ENCODE measurements around the gene CBFB.
A peak's percentile ranks its signal among the peaks of the same experiment; 100 is the strongest.
"Not testable (repeated sequence)": the region's sequence is repeated elsewhere in the genome, so short reads cannot be mapped to it uniquely, and the experiment has no call there.

The CBFB gene

GRCh38 chr16:67041520-67041919 lies 12.6 kb downstream of the CBFB start:
- DNase-seq (ENCODE audit: low spot score) = not testable (repeated sequence)

- no peak for DNase-seq (ENCODE audit: low spot score)
Observed at GRCh38 chr16:67043420-67043819, 14.5 kb downstream of the CBFB start.

GRCh38 chr16:67050796-67051195 lies 21.8 kb downstream of the CBFB start:
- no peak for DNase-seq (ENCODE audit: low spot score)

DNA sequence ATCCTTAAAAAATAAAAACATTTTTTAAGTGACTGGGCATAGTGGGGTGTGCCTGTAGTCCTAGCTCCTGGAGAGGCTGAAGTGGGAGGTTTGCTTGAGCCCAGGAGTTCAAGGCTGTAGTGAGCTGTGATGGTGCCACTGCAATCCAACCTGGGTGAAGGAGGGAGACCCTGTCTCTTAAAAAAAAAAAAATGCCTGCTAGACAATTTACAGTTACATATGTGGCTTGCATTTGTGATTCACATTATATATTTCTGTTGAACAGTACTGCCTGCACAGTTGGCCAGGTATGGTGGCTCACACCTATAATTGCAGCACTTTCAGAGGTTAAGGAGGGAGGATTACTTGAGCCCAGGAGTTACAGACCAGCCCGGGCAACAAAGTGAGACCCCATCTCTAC lies 23.4 kb downstream of the CBFB start:
- no peak for DNase-seq (ENCODE audit: low spot score)

GRCh38 chr16:67053767-67054334 lies 24.9 kb downstream of the CBFB start:
- DNase-seq (ENCODE audit: low spot score) = peak; percentile 47

DNA sequence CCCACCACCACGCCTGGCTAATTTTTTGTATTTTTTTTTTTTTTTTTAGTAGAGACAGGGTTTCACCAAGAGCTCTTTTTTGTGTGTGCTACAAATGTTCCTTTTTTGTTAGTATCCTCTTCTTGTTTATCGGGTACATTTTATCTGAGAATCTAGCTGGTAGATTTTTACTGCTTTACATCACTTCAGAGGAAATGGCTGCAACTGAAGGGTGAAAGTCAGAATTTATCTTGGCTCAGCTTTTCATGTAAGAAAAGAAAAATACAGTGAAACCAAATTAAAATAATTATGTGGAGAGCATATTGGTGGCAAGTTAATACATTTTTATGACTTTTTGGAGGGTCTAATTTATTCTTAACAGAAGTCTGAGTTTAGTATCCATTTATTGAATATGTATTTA lies 26.0 kb downstream of the CBFB start:
- no peak for DNase-seq (ENCODE audit: low spot score)

DNA sequence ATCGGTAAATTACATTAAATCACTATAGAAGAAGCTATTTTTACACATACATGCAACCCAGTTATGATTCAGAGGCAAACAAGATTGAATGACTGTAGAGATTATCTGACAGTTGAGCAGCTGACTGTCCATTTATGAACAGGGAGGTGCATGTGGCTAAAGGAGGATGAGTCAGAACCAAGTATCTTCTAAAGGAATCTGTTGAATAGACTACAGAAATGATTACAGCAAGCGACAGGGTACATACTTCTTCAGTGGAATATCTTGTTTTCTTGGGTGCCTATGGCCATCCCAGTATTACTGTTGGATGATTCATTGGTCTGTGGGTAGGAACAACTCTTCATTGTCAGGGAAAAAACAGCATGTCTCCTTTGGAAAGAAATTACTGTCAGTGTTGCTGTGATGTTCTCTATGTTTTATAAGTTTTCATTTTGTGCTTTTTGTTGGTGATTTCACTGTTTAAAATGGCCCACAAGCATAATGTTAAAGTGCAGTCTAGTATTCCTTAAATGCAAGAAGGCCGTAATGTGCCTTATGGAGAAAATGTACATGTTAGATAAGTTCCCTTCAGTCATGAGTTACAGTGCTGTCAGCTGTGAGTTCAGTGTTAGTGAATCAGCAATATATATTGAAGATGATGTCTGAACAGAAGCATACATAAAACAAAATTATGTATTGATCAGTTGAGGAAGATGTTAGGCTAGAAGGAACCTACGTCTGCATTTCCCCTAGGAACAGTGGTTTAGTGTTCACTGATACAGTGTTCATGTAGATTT lies 27.0 kb downstream of the CBFB start:
- peak; percentile 89 for DNase-seq (ENCODE audit: low spot score)

DNA sequence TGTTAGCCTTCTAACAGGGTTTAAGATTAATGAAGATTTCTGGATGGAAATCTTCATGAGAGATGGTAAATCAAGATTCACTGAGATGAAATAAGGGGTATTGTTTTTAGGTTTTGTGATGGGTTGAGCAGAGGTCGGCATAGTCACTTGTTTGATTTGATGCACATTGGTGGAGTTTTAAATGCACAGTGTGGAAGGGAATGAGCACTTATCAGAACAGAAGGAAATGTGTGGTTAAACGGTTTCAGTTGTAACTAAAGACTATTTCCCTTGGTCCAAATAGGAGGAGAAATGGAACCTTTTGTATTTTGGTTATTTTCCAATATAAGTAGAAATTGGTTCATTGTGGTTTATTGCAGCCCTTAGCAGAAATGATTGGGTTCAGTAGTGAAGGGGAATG lies 34.1 kb downstream of the CBFB start:
- DNase-seq (ENCODE audit: low spot score) = no peak

- DNase-seq (ENCODE audit: low spot score) = no peak
Observed at GRCh38 chr16:67068212-67068753, 39.3 kb downstream of the CBFB start.

GRCh38 chr16:67071476-67072048 lies 42.6 kb downstream of the CBFB start:
- no peak for DNase-seq (ENCODE audit: low spot score)

DNA sequence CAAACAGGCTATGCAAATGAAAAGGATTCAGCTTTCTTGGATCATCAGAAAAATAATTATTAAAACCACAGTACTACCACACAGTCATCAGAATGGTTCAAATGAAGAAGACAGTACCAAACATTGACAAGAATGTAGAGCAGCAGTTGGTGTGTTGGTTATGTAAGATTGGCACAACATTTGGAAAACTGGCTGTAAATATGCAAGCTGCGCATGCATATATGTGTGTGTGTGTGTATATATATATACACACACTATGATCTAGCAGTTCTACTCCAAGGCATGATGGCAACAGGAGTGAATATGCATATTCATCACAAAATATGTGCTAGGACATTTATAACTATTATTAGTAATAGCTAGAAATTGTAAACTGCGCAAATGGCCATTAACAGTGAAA lies 46.4 kb downstream of the CBFB start:
- DNase-seq (ENCODE audit: low spot score) = no peak

DNA sequence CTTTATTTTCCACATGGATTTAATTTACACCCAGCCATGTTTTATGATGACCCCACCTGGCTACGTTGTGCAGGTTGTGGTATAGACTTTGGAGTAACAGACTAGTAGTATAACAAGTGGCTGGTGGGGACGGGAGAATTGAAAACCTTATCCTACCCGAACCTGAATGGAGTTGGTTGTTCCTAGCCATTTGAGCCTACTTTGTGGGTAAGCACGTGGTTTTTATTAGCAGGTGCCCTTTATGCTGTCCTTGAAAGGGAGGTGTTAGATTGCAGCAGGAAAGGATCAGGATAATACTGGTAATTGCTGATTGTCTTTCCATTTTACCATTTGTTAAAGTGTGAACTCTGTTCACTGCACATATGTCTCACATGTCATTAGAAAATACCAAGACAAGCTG lies 48.9 kb downstream of the CBFB start:
- no peak for DNase-seq (ENCODE audit: low spot score)

DNA sequence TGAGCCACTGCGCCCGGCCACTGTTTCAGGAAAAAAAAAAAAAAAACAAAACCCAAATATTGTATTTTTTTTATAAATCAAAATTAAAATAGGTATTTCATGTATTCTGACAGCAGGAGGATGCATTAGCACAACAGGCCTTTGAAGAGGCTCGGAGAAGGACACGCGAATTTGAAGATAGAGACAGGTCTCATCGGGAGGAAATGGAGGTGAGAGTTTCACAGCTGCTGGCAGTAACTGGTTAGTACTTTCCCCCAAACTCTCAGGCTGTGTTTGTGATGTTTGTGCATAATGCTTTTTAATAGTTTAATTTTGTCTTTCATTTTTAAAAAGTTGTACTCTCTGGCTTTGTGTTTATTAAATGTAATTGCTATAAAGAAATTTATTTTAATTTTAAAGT lies 53.2 kb downstream of the CBFB start:
- no peak for DNase-seq (ENCODE audit: low spot score)

DNA sequence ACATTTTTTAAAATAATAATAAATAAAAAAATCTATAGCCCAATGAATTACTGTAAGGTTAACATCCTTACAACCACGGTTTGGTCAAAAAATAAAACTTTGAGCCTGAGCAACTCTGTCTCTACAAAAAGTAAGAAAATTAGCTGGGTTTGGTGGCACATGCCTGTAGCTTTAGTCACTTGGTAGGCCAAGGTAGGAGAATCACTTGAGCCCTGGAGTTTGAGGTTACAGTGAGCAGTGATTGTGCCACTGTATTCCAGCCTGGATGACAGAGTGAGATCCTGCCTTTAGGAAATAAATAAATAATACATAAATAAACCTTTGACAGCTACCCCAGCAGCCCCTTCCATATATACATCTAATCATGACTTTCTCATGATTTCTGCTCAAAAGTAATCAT lies 53.9 kb downstream of the CBFB start:
- DNase-seq (ENCODE audit: low spot score) = no peak

- DNase-seq (ENCODE audit: low spot score) = no peak
Observed at GRCh38 chr16:67084345-67085028, 55.5 kb downstream of the CBFB start.

DNA sequence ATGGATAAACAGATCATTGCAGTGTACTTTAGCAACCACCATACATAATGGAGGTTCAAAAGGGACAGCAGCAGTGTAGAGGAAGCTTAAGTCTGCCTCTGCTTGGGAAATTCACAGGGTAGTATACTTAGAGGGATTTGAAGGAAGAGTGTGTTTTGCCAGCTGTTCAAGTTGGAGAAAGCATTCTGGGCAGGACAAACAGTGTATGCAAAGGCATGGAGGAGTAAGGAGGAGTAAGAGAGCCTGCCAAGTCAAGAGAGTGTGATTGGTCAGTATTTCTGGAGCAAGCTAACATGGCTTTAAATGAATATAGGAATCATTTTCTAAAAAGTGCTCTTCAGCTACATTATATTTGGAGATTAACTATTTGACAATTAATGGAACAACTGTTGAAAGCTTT lies 57.9 kb downstream of the CBFB start:
- no peak for DNase-seq (ENCODE audit: low spot score)

DNA sequence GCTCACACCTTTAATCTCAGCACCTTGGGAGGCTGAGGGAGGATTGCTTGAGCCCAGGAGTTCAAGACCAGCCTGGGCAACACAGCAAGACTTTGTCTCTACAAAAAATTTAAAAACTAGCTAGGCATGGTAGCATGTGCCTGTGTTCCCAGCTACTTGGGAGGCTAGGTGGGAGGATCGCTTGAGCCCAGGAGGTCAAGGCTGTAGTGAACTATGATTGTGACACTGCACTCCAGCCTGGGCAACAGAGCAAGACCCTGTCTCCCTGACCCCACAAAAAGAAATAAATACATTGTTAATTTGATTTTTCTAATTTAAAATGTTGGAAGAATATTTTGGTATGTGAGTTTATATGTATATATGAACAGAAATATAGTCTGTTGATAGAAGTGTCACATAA lies 58.3 kb downstream of the CBFB start:
- DNase-seq (ENCODE audit: low spot score) = no peak

DNA sequence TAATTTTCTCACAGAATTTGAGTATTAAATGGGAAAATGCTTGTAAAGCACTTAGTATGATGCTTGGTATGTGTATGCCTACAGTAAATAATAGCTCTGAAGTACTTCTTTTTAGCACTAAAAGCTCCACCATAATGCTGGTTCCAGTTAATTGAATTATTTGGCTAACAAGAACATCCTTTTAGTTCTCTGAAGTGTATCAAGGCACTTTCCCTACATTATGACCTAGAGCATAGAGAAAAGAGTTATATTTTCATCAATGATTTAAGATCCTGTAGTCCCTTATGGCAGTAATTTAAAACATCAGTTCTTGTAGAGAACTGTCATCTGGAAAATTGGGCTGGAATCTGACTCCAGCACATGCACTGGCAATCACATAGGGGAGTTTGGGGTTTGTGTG lies 58.9 kb downstream of the CBFB start:
- DNase-seq (ENCODE audit: low spot score) = no peak

- DNase-seq (ENCODE audit: low spot score) = no peak
Observed at GRCh38 chr16:67088551-67088950, 59.6 kb downstream of the CBFB start.

DNA sequence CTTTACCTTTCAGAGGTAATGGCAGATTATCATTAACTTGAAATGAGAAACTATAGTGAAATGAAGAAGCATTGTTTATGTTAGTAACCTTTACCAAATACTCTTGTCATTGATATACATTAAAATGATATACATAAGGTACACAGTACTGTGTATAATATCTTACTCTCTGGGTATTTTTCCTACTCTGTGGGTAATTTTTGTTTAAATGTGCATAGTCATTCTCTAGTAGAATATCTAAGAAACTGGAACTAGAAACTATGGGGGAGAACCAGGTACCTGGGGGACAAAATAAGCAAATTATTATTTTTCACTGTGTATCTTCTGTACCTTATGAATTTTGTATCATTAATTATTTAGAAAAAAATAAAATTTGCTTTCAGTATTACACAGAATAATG lies 60.2 kb downstream of the CBFB start:
- no peak for DNase-seq (ENCODE audit: low spot score)

- no peak for DNase-seq (ENCODE audit: low spot score)
Observed at GRCh38 chr16:67091906-67092566, 63.1 kb downstream of the CBFB start.

DNA sequence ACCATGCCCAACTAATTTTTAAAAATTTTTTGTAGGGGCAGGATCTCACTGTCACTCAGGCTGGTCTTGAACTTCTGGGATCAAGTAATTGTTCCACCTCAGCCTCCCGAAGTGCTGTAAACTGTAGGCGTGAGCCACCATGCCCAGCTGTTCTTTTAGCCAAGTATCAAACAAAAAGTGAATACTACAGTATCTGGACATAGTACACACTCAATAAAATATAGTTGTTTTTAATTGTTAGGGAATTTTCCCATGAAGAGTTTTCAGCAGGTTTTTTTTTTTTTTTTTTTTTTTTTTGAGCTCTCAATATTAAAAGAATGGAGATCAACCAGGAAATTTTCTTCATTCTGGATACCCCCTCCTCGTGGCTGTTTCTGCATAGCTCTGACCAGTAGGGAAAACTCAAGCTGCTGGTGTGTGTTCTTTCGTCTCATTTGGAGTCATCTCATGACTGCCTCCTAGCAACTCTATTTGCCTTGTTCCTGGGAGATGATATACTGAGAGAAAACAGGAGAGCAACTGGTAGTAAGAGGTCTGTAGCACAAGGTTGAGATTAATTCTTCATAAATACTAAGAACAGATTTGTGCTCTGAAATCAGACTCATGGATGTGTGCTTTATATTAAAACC lies 64.3 kb downstream of the CBFB start:
- DNase-seq (ENCODE audit: low spot score) = no peak
